D721Med (cell line): ENCODE measurements around the gene MRPL47.

Experiments used
- DNase-seq: peaks from one replicate; pipeline ENCODE4 v3.0.0; 2011; ENCODE audit warnings: low spot score; ENCODE audit not compliant: insufficient read length
- FAIRE-seq: peaks from 2 replicates; lab custom pipeline; 2011; peaks lifted over from hg19 to GRCh38; lab: Jason Lieb, UNC
- CTCF ChIP-seq: IDR thresholded peaks from 2 replicates; pipeline ENCODE4 v1.5.1; 2012; ENCODE audit warnings: mild to moderate bottlenecking, control low read depth; ENCODE audit not compliant: insufficient read depth; ENCODE audit errors: missing control alignments

MRPL47 gene

GRCh38 chr3:179589143-179589542 is 15.3 kb downstream of the MRPL47 start:
- FAIRE-seq (no peak), DNase-seq (no peak)

GRCh38 chr3:179580992-179581391 is 23.4 kb downstream of the MRPL47 start:
- TF ChIP-seq CTCF = no peak
- DNase-seq (no peak), FAIRE-seq (no peak)

More at GRCh38 chr3:179589143-179589542, 15.3 kb downstream of the MRPL47 start:
- no peak for TF ChIP-seq CTCF

GRCh38 chr3:179565496-179565895 is 38.9 kb downstream of the MRPL47 start:
- no peak for TF ChIP-seq CTCF
- DNase-seq (no peak), FAIRE-seq (no peak)

GRCh38 chr3:179563271-179563783 is 41.1 kb downstream of the MRPL47 start:
- FAIRE-seq (no peak), DNase-seq (no peak)
- TF ChIP-seq CTCF = no peak

- peak; percentile 81 for DNase-seq
- TF ChIP-seq CTCF = no peak
- no peak for FAIRE-seq
Measured at GRCh38 chr3:179562591-179563270, 41.7 kb downstream of the MRPL47 start, which contains the start of gene ACTL6A. ACTL6A (plus strand) TSS chr3:179562926; CDS start chr3:179563093, 167 bp downstream.

GRCh38 chr3:179560791-179561190 is 43.6 kb downstream of the MRPL47 start:
- TF ChIP-seq CTCF = no peak
- FAIRE-seq = no peak

GRCh38 chr3:179558742-179559364 is 45.6 kb downstream of the MRPL47 start:
- TF ChIP-seq CTCF = peak; percentile 95
- FAIRE-seq (peak; percentile 82), DNase-seq (no peak)

More at GRCh38 chr3:179560791-179561190, 43.6 kb downstream of the MRPL47 start:
- no peak for DNase-seq
